Measurements from ENCODE around the gene LMNB1.

- TF ChIP-seq CTCF (IDR thresholded peaks at IDR 0.05) (no peak), EP300 (IDR thresholded peaks at IDR 0.05) (no peak), POLR2AphosphoS5 (IDR thresholded peaks at IDR 0.05) (no peak)
These were observed 60.3 kb downstream of the LMNB1 start for GRCh38 chr5:126837242-126837641.
